NCI-H2196 treated with DMSO at 0.1 percent for 48 hours (cell line): Measurements from ENCODE around the gene SLC38A10.

Experiments
- DNase-seq: peaks from one replicate; lab custom pipeline; 2025; ENCODE audit not compliant: unreplicated experiment; lab: John Stamatoyannopoulos, UW

The SLC38A10 gene

DNA sequence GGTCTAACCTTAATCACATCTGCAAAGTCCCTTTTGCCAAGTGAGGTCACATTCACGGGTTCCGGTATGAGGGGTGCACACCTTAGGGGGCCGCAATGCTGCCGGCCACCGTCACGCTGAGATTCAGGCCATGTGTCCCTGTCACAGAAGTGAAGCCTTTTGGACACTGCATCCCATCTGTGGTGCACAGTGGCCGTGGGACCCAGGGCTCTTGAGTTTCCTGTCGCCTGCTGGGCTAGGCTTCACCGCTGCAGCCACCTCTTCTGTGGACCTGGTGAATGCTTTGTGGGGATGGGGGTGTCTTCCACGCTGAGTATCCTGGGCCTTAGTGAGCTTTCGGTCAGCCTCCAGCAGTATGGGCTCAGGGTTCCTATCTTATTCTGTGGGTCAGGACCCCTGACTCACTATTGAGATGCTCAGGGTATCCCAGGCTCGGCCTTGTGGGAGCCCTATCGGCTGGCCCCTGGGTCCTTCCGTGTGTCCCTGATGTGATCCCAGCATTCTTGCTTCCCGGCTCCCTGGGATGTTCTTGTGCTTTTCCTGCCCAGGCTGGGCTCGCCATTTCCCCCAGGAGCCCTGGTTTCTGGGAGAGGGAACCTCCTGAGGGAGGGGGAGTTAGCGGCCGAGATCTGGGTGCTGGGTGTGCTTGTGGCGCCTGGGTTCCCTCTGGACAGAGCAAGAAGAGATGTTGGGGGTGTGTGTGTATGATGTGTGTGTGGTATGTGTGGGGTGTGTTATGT lies 4.9 kb upstream of the SLC38A10 start:
- no peak for DNase-seq

DNA sequence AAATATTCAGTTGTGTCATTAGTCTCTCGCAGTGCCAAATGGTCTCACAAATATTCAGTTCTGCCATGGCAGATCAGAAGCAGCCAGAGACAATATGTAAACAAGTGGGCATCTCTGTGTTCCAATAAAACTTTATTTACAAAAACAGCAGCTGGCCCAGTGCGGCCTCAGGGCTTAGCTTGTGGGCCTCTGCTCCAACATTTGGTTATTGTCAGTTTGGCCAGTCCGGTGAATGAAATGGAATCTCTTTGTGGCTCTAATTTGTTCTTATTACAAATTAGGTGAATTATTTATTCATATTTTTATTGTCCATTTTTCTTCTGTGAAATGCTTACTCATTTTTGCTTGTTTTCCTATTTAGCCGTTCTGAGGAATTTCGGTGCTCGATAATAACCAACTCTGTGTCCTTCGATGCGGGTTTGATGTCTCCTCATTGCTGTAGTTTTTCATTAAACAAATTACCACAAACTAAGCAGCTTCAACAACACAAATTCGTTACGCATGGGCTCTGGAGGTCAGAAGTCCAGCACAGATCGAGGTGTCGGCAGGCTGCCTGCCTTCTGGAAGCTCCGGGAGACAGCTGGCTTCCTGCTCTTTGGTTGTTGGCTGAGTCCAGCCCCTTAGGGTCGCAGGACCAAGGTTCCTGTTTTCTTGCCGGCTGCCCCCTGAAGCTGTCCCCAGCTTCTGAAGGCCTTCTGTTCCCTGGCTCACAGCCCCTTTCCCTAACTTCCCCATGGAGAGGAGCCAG lies 4.1 kb upstream of the SLC38A10 start:
- DNase-seq = no peak

DNA sequence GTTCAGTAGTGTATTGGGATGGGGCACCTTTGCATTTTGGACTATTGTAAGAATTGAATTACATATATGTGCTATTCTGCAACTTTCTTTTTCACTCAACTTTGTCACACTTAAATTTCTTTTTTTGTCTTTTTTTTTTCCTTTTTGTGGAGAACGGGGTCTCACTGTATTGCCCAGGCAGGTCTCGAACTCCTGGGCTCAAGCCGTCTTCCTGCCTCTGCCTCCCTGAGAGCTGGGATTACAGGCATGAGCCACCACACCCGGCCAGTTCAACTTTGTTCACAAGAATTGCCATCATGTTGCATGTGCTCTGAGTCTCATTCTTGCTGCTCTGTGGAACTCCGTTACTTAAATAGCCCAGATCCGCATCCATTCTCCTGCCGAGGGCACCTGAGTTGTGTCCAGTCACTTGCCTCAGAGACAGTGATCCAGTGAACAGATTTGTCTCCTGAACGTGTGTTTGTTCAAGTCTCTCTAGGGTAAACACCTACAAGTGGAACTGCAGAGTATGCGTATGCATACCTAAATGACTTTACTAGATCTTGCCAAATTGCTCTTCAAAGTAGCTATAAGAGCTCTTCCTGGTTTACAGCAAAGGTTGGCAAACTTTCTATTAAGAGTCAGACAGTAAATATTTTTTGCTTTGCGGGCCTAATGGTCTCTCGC lies 3.4 kb upstream of the SLC38A10 start:
- DNase-seq = no peak

DNA sequence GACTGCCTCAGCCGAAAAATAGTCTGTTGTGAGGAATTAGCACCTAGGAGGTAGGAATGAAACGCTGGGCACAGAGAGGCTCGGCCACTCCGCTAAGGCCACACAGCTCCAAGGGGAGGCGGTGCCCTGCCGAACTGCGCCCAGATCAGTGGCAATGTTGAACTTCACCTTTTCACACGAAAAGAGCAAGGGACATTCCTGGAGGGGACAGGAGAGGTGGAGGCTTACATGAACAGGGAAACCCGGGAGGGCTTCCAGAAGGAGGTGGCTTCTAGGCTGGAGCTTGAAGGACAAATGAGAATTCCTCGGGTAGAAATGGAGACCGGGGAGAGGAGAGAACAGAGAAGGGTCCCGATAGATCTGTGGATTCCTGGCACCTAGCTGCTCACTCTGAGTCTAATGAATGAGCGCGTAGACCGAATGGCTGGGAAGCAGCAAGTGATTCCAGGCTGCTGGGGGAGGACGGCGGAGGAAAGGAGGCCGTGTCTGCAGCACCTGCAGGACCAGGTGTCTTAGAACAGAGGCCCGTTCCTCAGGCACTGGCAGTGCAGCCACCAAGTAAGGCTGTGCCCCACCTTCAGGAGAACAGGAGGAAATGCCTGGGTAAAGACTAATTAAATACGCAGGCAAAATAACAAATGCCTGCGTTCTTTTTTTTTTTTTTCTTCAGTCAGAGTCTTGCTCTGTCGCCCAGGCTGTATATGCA lies 722 bp upstream of the SLC38A10 start:
- peak; percentile 52 for DNase-seq

DNA sequence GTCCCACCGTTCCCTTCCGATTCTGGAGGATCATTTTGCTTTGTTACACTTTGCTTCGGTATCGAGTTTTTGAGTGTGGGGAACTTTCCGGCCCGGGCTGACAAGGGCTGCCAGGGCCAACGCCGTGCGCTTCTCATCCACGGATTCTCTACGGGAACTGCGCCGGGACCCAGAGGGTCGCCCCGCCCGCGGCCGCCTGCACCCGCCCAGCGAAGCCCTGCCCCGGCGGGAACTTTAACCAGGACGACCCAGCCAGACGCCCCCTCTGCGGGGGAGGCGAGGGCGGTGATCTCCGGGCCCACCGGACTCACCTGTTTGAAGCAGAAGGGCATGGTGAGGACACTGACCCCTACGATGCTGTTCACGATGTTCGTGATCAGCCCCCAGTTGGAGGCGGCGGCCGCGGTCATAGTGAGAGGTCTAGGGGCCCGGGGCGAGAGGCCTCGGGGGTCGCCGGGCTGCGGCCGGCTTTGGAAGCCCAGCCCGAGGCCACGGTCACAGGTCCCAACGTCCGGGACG lies 536 bp downstream of the SLC38A10 start:
- no peak for DNase-seq

GRCh38 chr17:81292450-81292849 lies 2.7 kb downstream of the SLC38A10 start:
- DNase-seq = no peak

- peak; percentile 39 for DNase-seq
These were observed 3.4 kb downstream of the SLC38A10 start for GRCh38 chr17:81291662-81292061.

DNA sequence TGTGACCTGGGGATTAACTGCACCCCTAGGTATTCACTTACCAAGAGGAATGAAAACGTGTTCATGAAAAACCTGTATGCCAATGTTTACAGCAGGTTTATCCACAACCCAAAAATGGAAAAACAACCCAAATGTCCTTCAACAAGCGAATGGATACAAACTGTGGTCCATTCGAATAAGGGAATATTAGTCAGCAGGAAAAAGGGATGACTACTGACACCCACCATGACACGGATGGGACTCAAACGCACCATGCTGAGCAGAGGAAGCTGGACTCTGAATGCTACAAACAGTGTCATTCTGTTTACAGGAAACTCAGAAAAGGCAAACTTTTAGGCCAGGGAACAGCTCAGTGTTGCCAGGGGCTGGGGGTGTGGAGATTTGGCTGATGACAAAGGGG lies 4.9 kb downstream of the SLC38A10 start:
- no peak for DNase-seq

- DNase-seq = no peak
These were observed 5.5 kb downstream of the SLC38A10 start for GRCh38 chr17:81289627-81290026.

DNA sequence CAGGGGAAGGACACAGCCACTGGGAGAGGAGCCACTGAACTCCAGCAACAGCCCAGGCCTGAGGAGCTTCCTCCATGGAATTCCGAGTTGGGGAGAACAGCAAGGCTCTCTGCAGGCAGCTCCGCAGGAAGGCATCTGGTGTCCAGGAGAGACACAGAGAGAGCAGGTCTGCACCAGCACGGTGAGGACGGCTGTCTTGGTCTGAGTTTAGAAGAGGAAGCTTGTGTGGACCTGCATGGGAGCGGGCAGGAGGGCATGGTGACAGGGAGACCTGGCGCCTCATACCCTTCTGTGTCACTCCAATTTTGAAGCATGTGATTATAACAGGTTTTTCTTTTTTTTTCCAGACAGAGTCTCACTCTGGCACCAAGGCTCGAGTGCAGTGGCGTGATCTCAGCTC lies 6.4 kb downstream of the SLC38A10 start:
- no peak for DNase-seq

DNA sequence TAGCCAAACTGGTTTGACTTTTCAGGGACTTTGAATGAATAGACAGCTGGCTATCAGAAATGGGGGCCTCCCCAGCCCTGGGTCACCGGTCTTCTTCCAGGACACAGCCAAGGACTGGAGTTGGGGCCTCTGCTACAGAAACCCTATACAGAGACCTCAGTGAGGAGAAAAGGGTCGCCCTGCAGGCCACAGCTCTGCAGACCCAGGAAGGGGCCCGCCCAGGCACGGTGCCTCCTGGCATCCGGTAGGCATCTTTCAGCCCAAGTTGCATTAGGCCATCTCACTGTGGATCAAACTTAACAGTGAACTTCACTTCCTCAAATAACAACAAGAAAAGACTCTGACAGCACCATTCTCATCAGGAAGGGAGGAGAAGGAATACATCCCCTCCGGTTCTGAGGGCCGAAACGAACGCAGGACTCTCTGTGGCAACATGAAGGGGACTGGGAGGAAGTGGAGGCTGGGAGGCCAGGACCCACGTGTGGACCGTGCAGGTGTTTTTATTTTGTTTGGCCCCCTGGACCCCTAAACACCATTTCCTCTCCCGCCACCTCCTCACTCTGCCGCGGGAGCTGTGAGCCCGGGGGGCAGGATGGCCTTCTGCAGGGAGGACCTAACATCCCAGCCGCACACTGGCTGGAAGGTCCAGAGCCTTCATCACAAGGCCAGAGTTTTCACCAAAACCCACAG lies 7.2 kb downstream of the SLC38A10 start:
- no peak for DNase-seq

DNA sequence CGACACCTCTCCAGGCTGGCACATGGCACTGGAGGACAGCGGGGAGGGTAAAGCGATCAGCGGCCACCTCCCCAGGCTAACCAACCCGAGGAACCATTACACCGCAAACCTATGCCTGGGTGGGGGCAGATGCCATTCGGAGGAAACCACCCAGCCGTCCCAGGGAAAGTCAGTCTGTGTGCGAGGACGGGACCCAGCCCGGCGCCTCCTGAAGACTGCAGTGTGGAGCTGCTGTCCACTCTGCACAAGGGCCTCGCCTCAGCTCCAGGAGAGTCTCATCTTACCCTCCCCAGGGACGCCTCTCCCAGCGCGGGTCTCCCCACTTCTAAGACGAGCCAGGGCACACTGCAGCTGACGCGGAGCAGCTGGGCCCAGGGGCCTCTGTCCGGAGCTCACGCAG lies 8.0 kb downstream of the SLC38A10 start:
- no peak for DNase-seq

- no peak for DNase-seq
These were observed 8.5 kb downstream of the SLC38A10 start for GRCh38 chr17:81286491-81287145.

DNA sequence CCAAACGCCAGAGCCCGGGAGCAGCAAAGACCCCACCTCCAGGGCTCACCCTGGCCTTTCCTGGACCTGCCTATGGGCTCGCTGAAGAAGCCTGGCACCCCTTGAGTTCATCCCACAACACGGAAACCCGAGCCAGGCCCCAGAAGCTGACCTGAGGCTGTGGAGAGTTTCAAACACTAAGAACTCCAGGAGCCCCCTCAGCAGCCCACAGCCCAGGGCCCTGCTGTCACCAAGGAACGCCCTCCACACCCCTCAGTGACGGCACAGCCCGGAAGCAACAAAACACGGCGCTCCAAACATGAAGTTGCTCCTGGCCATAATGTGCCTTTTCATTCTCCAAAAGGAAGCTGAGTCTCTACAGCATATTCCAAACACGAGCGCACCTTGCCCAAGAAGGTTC lies 9.2 kb downstream of the SLC38A10 start:
- DNase-seq = no peak

GRCh38 chr17:81285179-81285878 lies 9.8 kb downstream of the SLC38A10 start:
- DNase-seq = no peak

GRCh38 chr17:81282876-81283275 lies 12.2 kb downstream of the SLC38A10 start:
- DNase-seq = no peak

GRCh38 chr17:81282141-81282540 lies 13.0 kb downstream of the SLC38A10 start:
- DNase-seq = no peak

DNA sequence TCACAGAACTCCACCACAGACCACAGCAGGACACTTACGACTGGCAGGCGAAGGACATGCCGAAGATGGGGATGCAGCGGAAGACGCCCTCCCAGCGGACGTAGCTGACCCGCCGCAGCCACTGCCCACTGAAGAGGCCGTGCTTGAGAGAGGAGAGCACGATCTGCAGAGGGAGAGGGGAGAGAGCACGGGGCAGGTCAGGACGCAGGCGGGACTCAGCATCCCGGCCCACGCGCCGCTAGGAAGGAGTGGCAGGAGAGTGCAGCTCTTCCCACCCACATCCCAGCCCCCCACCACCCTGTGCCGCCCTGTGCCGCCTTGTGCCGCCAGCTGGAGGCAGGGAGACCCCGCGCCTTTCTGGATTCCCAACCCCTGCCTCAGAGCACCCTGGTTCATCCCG lies 14.5 kb downstream of the SLC38A10 start:
- no peak for DNase-seq
